HepG2 (cell line): Measurements from ENCODE around the gene ENTREP3. TPM values are rescaled to one million over a fixed set of nuclear protein-coding genes. Genes with fewer than 3 reads are reported as not detected.
A peak's percentile ranks its signal among the peaks of the same experiment; 100 is the strongest.

ENCODE experiments used
- ATF5 ChIP-seq: sonication (generic); formaldehyde crosslinking; IDR thresholded peaks from 2 replicates; pipeline ENCODE4 v1.4.0; 2020; ENCODE audit warnings: mild to moderate bottlenecking, low read depth, missing genetic modification reagents
- DNMT3B ChIP-seq: conservative IDR thresholded peaks from 2 replicates; pipeline ENCODE4 v1.6.1; 2016; ENCODE audit warnings: missing biosample characterization, control low read depth
- ELF3 ChIP-seq: IDR thresholded peaks from 2 replicates; pipeline ENCODE4 v1.6.1; 2016; ENCODE audit warnings: missing genetic modification reagents, missing compliant biosample characterization
- FOSL1 ChIP-seq: sonication (generic); formaldehyde crosslinking; IDR thresholded peaks from 2 replicates; pipeline ENCODE4 v1.9.0; 2021; ENCODE audit warnings: missing genetic modification reagents, borderline replicate concordance
- FOXO4 ChIP-seq: sonication (generic); formaldehyde crosslinking; conservative IDR thresholded peaks from 2 replicates; pipeline ENCODE4 v1.8.1; 2023; ENCODE audit warnings: missing genetic modification reagents
- GTF3A ChIP-seq: sonication (generic); formaldehyde crosslinking; conservative IDR thresholded peaks from 2 replicates; pipeline ENCODE4 v1.4.0; 2020; ENCODE audit warnings: mild to moderate bottlenecking, missing genetic modification reagents
- HMG20A ChIP-seq: IDR thresholded peaks from 2 replicates; pipeline ENCODE4 v1.6.1; 2016; ENCODE audit warnings: borderline replicate concordance
- HNF4G ChIP-seq, 2 experiments: sonication (generic) in 1 of 2; formaldehyde crosslinking in 1 of 2; IDR thresholded peaks; 2 replicates each; pipeline versions ENCODE4 v1.4.0 to v1.6.1; 2011 to 2020; ENCODE audit warnings: borderline replicate concordance in 2 of 2, low read depth in 2 of 2, mild to moderate bottlenecking in 2 of 2, low read length in 1 of 2, missing genetic modification reagents in 1 of 2, moderate library complexity in 1 of 2
- HOXA3 ChIP-seq: sonication (generic); formaldehyde crosslinking; IDR thresholded peaks from 2 replicates; pipeline ENCODE4 v1.5.0; 2020; ENCODE audit warnings: missing genetic modification reagents
- IKZF4 ChIP-seq: sonication (generic); formaldehyde crosslinking; IDR thresholded peaks from 2 replicates; pipeline ENCODE4 v1.5.1; 2020; ENCODE audit warnings: borderline replicate concordance, mild to moderate bottlenecking, low read depth, missing genetic modification reagents; ENCODE audit errors: not compliant biosample characterization
- MEIS1 ChIP-seq: sonication (generic); formaldehyde crosslinking; IDR thresholded peaks from 2 replicates; pipeline ENCODE4 v1.9.0; 2021; ENCODE audit warnings: mild to moderate bottlenecking, missing genetic modification reagents, moderate library complexity, borderline replicate concordance
- MLX ChIP-seq: IDR thresholded peaks from 2 replicates; pipeline ENCODE4 v1.6.1; 2016
- MTF2 ChIP-seq: sonication (generic); formaldehyde crosslinking; IDR thresholded peaks from 2 replicates; pipeline ENCODE4 v1.5.0; 2020; ENCODE audit warnings: missing genetic modification reagents, borderline replicate concordance
- RBFOX2 ChIP-seq: fragments of 200-400 bp; formaldehyde crosslinking; IDR thresholded peaks from 2 replicates; pipeline ENCODE4 v1.6.1; 2017; ENCODE audit warnings: low read depth, mild to moderate bottlenecking, low read length
- RCOR2 ChIP-seq: IDR thresholded peaks from 2 replicates; pipeline ENCODE4 v1.6.1; 2016; ENCODE audit warnings: missing biosample characterization, missing genetic modification reagents
- TP53 ChIP-seq: sonication (generic); formaldehyde crosslinking; conservative IDR thresholded peaks from 2 replicates; pipeline ENCODE4 v1.4.0; 2020; ENCODE audit warnings: missing genetic modification reagents
- WIZ ChIP-seq: sonication (generic); formaldehyde crosslinking; IDR thresholded peaks from 2 replicates; pipeline ENCODE4 v1.5.1; 2020; ENCODE audit warnings: mild to moderate bottlenecking, missing genetic modification reagents
- ZFP1 ChIP-seq: IDR thresholded peaks from 2 replicates; pipeline ENCODE4 v1.6.1; 2016
- ZFP37 ChIP-seq: sonication (generic); formaldehyde crosslinking; IDR thresholded peaks from 2 replicates; pipeline ENCODE4 v1.4.0; 2020; ENCODE audit warnings: missing genetic modification reagents, borderline replicate concordance
- ZKSCAN8 ChIP-seq: IDR thresholded peaks from 2 replicates; pipeline ENCODE4 v1.6.1; 2016; ENCODE audit warnings: borderline replicate concordance, missing genetic modification reagents, missing compliant biosample characterization
- ZNF292 ChIP-seq: sonication (generic); formaldehyde crosslinking; IDR thresholded peaks from 2 replicates; pipeline ENCODE4 v1.8.1; 2022; ENCODE audit warnings: mild to moderate bottlenecking, low read depth, missing genetic modification reagents, borderline replicate concordance
- ZNF331 ChIP-seq: sonication (generic); formaldehyde crosslinking; IDR thresholded peaks from 2 replicates; pipeline ENCODE4 v1.4.0; 2020; ENCODE audit warnings: missing genetic modification reagents
- ZNF34 ChIP-seq: sonication (generic); formaldehyde crosslinking; IDR thresholded peaks from 2 replicates; pipeline ENCODE4 v1.4.0; 2020; ENCODE audit warnings: mild to moderate bottlenecking, missing genetic modification reagents, borderline replicate concordance
- ZNF556 ChIP-seq: sonication (generic); formaldehyde crosslinking; IDR thresholded peaks from 2 replicates; pipeline ENCODE4 v1.4.0; 2020; ENCODE audit warnings: mild to moderate bottlenecking, missing genetic modification reagents, borderline replicate concordance
- ZNF557 ChIP-seq: sonication (generic); formaldehyde crosslinking; IDR thresholded peaks from 2 replicates; pipeline ENCODE4 v1.4.0; 2020; ENCODE audit warnings: missing genetic modification reagents
- ZNF605 ChIP-seq: sonication (generic); formaldehyde crosslinking; IDR thresholded peaks from 2 replicates; pipeline ENCODE4 v1.8.0; 2022; ENCODE audit warnings: mild to moderate bottlenecking, missing genetic modification reagents
- ZNF678 ChIP-seq: sonication (generic); formaldehyde crosslinking; IDR thresholded peaks from 2 replicates; pipeline ENCODE4 v1.4.0; 2020; ENCODE audit warnings: mild to moderate bottlenecking, missing genetic modification reagents
- ZNF7 ChIP-seq: IDR thresholded peaks from 2 replicates; pipeline ENCODE4 v1.6.1; 2016; ENCODE audit warnings: missing biosample characterization, missing genetic modification reagents
- polyA plus RNA-seq, 8 experiments: library from polyadenylated mRNA; depleted of rRNA in 3 of 8; stranded (reverse) in 7 of 8; unstranded in 1 of 8; fragments of >200 nt; fragmentation: Illumina TruSeq in 4 of 8; extraction: Trizol in 4 of 8; gene quantifications; 2 replicates each; pipeline versions ENCODE4 v1.2.1 to v1.2.3, GENCODE V29; 2011 to 2016; ENCODE audit warnings: low read depth in 4 of 8, missing spikeins in 1 of 8, mixed read lengths in 1 of 8; ENCODE audit not compliant: insufficient read depth in 1 of 8
- total RNA-seq, 5 experiments: library from RNA; depleted of rRNA; stranded (reverse); fragments of >200 nt; fragmentation: Illumina TruSeq; extraction: Trizol; gene quantifications; 2 replicates each; pipeline ENCODE4 v1.2.3, GENCODE V29; 2016; ENCODE audit warnings: low read depth in 1 of 5

The ENTREP3 gene
- total and polyA plus RNA-seq, 2 of the 13 experiments (the other 11 are each of a cell fraction or from before 2014, with no cell fraction given) = 4.1 to 9.9 TPM

GRCh38 chr1:155300553-155301329 lies 45.5 kb upstream of the ENTREP3 start (continued):
- TF ChIP-seq TP53 (CRISPR knock-in tag) (peak; percentile 76; the same call in 1 of the 2 replicates), ZKSCAN8 (peak; percentile 55; the same call in 1 of the 2 replicates), ELF3 (CRISPR knock-in tag) (peak; percentile 59), IKZF4 (peak; percentile 84), GTF3A (CRISPR knock-in tag) (no peak), ATF5 (CRISPR knock-in tag) (peak; percentile 92; the same call in 1 of the 2 replicates), FOXO4 (CRISPR knock-in tag) (0 out of 2 replicates have a peak, but pooled peaks have one; percentile 45), ZNF34 (CRISPR knock-in tag) (0 out of 2 replicates have a peak, but pooled peaks have one; percentile 65), ZNF292 (CRISPR knock-in tag) (peak; percentile 89; the same call in 1 of the 2 replicates), FOSL1 (no peak), MLX (peak; percentile 100), ZFP37 (CRISPR knock-in tag) (peak; percentile 91; the same call in 1 of the 2 replicates), MTF2 (no peak), ZNF557 (peak; percentile 74; the same call in 1 of the 2 replicates), HOXA3 (CRISPR knock-in tag) (peak; percentile 87), ZFP1 (CRISPR knock-in tag) (peak; percentile 68; the same call in 1 of the 2 replicates), RCOR2 (CRISPR knock-in tag) (peak; percentile 78), ZNF556 (CRISPR knock-in tag) (peak; percentile 95), ZNF331 (peak; percentile 99), RBFOX2 (no peak), WIZ (CRISPR knock-in tag) (peak; percentile 91), ZNF605 (CRISPR knock-in tag) (no peak; the same call in none of the 2 replicates), HMG20A (CRISPR knock-in tag) (peak; percentile 81; the same call in 1 of the 2 replicates), DNMT3B (no peak), ZNF678 (CRISPR knock-in tag) (peak; percentile 85; the same call in 1 of the 2 replicates), MEIS1 (peak; percentile 95), HNF4G (IDR thresholded peaks at IDR 0.05; ENCODE audit: borderline replicate concordance, low read depth, low read length) (peak; percentile 88), HNF4G (CRISPR knock-in tag; IDR thresholded peaks at IDR 0.05; ENCODE audit: borderline replicate concordance, low read depth) (peak; percentile 92), ZNF7 (no peak)
